Neutrophil (primary cell): Measurements from ENCODE around the gene MRPL37.

Experiments used
- H3K27ac ChIP-seq: fragments of 200-600 bp; sonication (generic); 2 replicates; pipeline ENCODE4 v1.5.1; 2016; ENCODE audit warnings: mild to moderate bottlenecking, moderate library complexity
- H3K27me3 ChIP-seq: fragments of 200-600 bp; sonication (generic); 2 replicates; pipeline ENCODE4 v1.6.0; 2016; ENCODE audit warnings: mild to moderate bottlenecking
- H3K36me3 ChIP-seq: fragments of 200-600 bp; sonication (generic); 2 replicates; pipeline ENCODE4 v1.5.1; 2017
- H3K4me1 ChIP-seq, 2 experiments: fragments of 200-600 bp in 1 of 2; sonication (generic) in 1 of 2; 1 replicate in 1 of 2; 2 replicates in 1 of 2; pipeline versions ENCODE4 v1.5.1 to v1.6.1; 2013 to 2016; ENCODE audit warnings: low read depth in 1 of 2, low read length in 1 of 2, mild to moderate bottlenecking in 1 of 2, moderate library complexity in 1 of 2; ENCODE audit not compliant: control insufficient read depth in 1 of 2, insufficient read depth in 1 of 2
- H3K4me3 ChIP-seq, 2 experiments: fragments of 200-600 bp in 1 of 2; sonication (generic) in 1 of 2; 1 replicate in 1 of 2; 2 replicates in 1 of 2; pipeline ENCODE4 v1.5.1; 2013 to 2016; ENCODE audit warnings: low read depth in 1 of 2, low read length in 1 of 2, mild to moderate bottlenecking in 1 of 2, moderate library complexity in 1 of 2
- H3K9me3 ChIP-seq: fragments of 200-600 bp; sonication (generic); 2 replicates; pipeline ENCODE4 v1.5.1; 2016
- CTCF ChIP-seq: fragments of 200-600 bp; sonication (generic); IDR thresholded peaks from 2 replicates; pipeline ENCODE4 v1.5.1; 2016; ENCODE audit warnings: antibody characterized with exemption

The MRPL37 gene

GRCh38 chr1:54180701-54181360, 19.1 kb upstream of the MRPL37 start:
- Histone ChIP-seq H3K4me1 (no peaks in the 10 kb centered on the region), H3K9me3 (no peaks in the 10 kb centered on the region), H3K36me3 (peaks cover 7% of the 10 kb centered on the region), H3K27me3 (no peaks in the 10 kb centered on the region), H3K4me3 (no peak overlapping the region), H3K27ac (no peak overlapping the region)
- TF ChIP-seq CTCF, result no peak

- no peak overlapping the region for H3K4me3 ChIP-seq
- peaks cover 13% of the 10 kb centered on the region for H3K36me3 ChIP-seq
- no peak overlapping the region for H3K27ac ChIP-seq
- H3K4me1 ChIP-seq, result no peaks in the 10 kb centered on the region
- no peak for TF ChIP-seq CTCF
- no peaks in the 10 kb centered on the region for H3K9me3 ChIP-seq
- H3K27me3 ChIP-seq, result no peaks in the 10 kb centered on the region
Observed at GRCh38 chr1:54186056-54186455, 13.9 kb upstream of the MRPL37 start.

GRCh38 chr1:54188291-54188690, 11.7 kb upstream of the MRPL37 start:
- Histone ChIP-seq H3K4me3 (no peak overlapping the region), H3K9me3 (no peaks in the 10 kb centered on the region), H3K36me3 (peaks cover 13% of the 10 kb centered on the region), H3K27me3 (no peaks in the 10 kb centered on the region), H3K4me1 (no peaks in the 10 kb centered on the region), H3K27ac (no peak overlapping the region)
- no peak for TF ChIP-seq CTCF

GRCh38 chr1:54190526-54190925, 9.4 kb upstream of the MRPL37 start:
- peaks cover 19% of the 10 kb centered on the region for H3K36me3 ChIP-seq

GRCh38 chr1:54191525-54191924, 8.4 kb upstream of the MRPL37 start:
- no peak overlapping the region for H3K4me3 ChIP-seq
- no peaks in the 10 kb centered on the region for H3K27me3 ChIP-seq
- H3K9me3 ChIP-seq, result no peaks in the 10 kb centered on the region
- H3K4me1 ChIP-seq, result no peaks in the 10 kb centered on the region
- H3K36me3 ChIP-seq, result peaks cover 22% of the 10 kb centered on the region
- no peak for TF ChIP-seq CTCF
- H3K27ac ChIP-seq, result no peak overlapping the region

More at GRCh38 chr1:54190526-54190925, 9.4 kb upstream of the MRPL37 start:
- TF ChIP-seq CTCF, result no peak
- Histone ChIP-seq H3K4me1 (no peaks in the 10 kb centered on the region), H3K9me3 (no peaks in the 10 kb centered on the region), H3K4me3 (no peak overlapping the region), H3K27ac (no peak overlapping the region), H3K27me3 (no peaks in the 10 kb centered on the region)
